ENCODE results near the gene ADCY9. TPM values are rescaled to one million over a fixed set of nuclear protein-coding genes. Genes with fewer than 3 reads are reported as not detected.
A peak's percentile ranks its signal among the peaks of the same experiment; 100 is the strongest.

The ADCY9 gene
- total RNA-seq, 1 donor from 2014 or later = 26.9 TPM

GRCh38 chr16:3980253-3981111, 135.8 kb downstream of the ADCY9 start:
- Mint-ChIP-seq H3K36me3 (ENCODE audit: unreplicated experiment) (peaks cover 18% of the 10 kb centered on the region), H3K9me3 (ENCODE audit: unreplicated experiment) (no peaks in the 10 kb centered on the region), H3K27me3 (ENCODE audit: unreplicated experiment) (no peaks in the 10 kb centered on the region), H3K4me3 (ENCODE audit: unreplicated experiment) (no peak overlapping the region), H3K27ac (ENCODE audit: unreplicated experiment) (peak overlapping the region; percentile 72), H3K4me1 (ENCODE audit: unreplicated experiment) (peaks cover 25% of the 10 kb centered on the region)
- TF ChIP-seq, protein P1, sequence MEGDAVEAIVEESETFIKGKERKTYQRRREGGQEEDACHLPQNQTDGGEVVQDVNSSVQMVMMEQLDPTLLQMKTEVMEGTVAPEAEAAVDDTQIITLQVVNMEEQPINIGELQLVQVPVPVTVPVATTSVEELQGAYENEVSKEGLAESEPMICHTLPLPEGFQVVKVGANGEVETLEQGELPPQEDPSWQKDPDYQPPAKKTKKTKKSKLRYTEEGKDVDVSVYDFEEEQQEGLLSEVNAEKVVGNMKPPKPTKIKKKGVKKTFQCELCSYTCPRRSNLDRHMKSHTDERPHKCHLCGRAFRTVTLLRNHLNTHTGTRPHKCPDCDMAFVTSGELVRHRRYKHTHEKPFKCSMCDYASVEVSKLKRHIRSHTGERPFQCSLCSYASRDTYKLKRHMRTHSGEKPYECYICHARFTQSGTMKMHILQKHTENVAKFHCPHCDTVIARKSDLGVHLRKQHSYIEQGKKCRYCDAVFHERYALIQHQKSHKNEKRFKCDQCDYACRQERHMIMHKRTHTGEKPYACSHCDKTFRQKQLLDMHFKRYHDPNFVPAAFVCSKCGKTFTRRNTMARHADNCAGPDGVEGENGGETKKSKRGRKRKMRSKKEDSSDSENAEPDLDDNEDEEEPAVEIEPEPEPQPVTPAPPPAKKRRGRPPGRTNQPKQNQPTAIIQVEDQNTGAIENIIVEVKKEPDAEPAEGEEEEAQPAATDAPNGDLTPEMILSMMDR (IDR thresholded peaks at IDR 0.05) = no peak
- no peak for DNase-seq (ENCODE audit: extremely low spot score, unreplicated experiment)

DNA sequence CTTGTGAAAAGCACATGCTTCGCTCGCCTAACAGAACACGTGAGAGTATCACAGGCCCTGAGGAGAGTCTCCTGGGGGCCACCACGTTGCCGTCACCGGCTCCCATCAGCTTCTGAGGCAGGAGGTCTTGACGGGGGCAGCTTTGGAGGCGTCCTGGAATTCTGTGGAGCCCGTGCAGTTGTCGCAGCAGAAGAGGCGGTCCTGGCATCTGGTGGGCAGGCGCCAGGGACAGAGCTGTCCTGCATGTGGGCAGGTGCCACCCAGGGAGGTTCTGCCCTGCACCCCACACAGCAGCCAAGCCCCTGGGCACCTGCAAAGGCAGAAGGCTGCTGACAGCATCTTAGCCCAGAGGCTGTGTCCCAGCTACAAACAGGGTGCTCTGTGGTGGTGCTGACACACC, 136.7 kb downstream of the ADCY9 start:
- H3K4me3 Mint-ChIP-seq (ENCODE audit: unreplicated experiment) = no peak overlapping the region
- peaks cover 25% of the 10 kb centered on the region for H3K4me1 Mint-ChIP-seq (ENCODE audit: unreplicated experiment)
- H3K27me3 Mint-ChIP-seq (ENCODE audit: unreplicated experiment) = no peaks in the 10 kb centered on the region
- no peaks in the 10 kb centered on the region for H3K9me3 Mint-ChIP-seq (ENCODE audit: unreplicated experiment)
- TF ChIP-seq, protein P1 (IDR thresholded peaks at IDR 0.05) = no peak
- H3K27ac Mint-ChIP-seq (ENCODE audit: unreplicated experiment) = no peak overlapping the region
- peaks cover 20% of the 10 kb centered on the region for H3K36me3 Mint-ChIP-seq (ENCODE audit: unreplicated experiment)
- DNase-seq (ENCODE audit: extremely low spot score, unreplicated experiment) = no peak

DNA sequence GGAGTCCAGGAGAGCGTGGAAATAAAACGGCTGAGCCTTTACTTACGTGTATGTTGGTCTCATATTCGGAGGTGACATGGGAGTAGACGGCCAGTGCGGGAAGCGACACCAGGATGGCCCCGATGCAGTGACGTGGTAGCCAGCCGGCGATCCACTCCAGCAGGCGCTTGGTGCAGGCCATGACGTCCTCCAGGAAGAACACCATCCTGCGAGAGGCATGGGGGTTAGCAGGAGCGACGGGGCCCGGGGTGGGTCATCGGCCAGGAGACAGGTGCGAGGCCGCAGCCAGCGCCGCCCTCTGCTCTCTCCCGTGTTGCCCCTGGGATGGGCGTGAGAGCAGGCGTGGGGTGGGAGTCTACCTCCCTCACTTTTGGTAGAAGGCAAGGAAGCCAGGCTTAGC, 137.2 kb downstream of the ADCY9 start:
- TF ChIP-seq, protein P1 (IDR thresholded peaks at IDR 0.05) = no peak
- no peaks in the 10 kb centered on the region for H3K27me3 Mint-ChIP-seq (ENCODE audit: unreplicated experiment)
- no peak for DNase-seq (ENCODE audit: extremely low spot score, unreplicated experiment)
- no peaks in the 10 kb centered on the region for H3K9me3 Mint-ChIP-seq (ENCODE audit: unreplicated experiment)
- peaks cover 20% of the 10 kb centered on the region for H3K36me3 Mint-ChIP-seq (ENCODE audit: unreplicated experiment)
- peaks cover 25% of the 10 kb centered on the region for H3K4me1 Mint-ChIP-seq (ENCODE audit: unreplicated experiment)
- H3K27ac Mint-ChIP-seq (ENCODE audit: unreplicated experiment) = no peak overlapping the region
- H3K4me3 Mint-ChIP-seq (ENCODE audit: unreplicated experiment) = no peak overlapping the region

GRCh38 chr16:3977376-3977775, 138.9 kb downstream of the ADCY9 start:
- Mint-ChIP-seq H3K4me1 (ENCODE audit: unreplicated experiment) (peaks cover 20% of the 10 kb centered on the region), H3K36me3 (ENCODE audit: unreplicated experiment) (peaks cover 16% of the 10 kb centered on the region), H3K27me3 (ENCODE audit: unreplicated experiment) (no peaks in the 10 kb centered on the region), H3K27ac (ENCODE audit: unreplicated experiment) (no peak overlapping the region), H3K9me3 (ENCODE audit: unreplicated experiment) (no peaks in the 10 kb centered on the region), H3K4me3 (ENCODE audit: unreplicated experiment) (no peak overlapping the region)
- no peak for DNase-seq (ENCODE audit: extremely low spot score, unreplicated experiment)
- TF ChIP-seq, protein P1 (IDR thresholded peaks at IDR 0.05) = no peak

DNA sequence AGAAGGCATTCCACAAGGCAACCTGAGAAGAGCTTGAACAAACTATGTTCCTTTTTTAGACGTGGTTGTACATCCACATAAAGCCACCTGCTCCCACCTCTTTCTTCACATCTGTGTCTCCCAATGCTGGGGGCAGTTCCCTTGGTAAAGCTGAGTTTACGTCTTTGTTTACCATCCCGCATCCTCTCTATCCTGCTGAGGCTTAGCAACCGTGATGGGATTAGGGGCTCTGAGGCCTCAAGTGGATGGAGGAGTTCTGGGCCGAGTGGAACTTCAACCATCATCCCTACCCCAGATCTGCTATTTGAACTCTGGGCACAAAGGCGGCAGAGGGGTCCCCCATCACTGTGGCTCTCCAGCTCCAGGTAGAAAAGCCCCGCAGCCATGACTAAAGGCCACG, 141.5 kb downstream of the ADCY9 start:
- H3K9me3 Mint-ChIP-seq (ENCODE audit: unreplicated experiment) = no peaks in the 10 kb centered on the region
- peaks cover 14% of the 10 kb centered on the region for H3K4me1 Mint-ChIP-seq (ENCODE audit: unreplicated experiment)
- no peak for DNase-seq (ENCODE audit: extremely low spot score, unreplicated experiment)
- no peak overlapping the region for H3K27ac Mint-ChIP-seq (ENCODE audit: unreplicated experiment)
- H3K36me3 Mint-ChIP-seq (ENCODE audit: unreplicated experiment) = peaks cover 14% of the 10 kb centered on the region
- H3K27me3 Mint-ChIP-seq (ENCODE audit: unreplicated experiment) = no peaks in the 10 kb centered on the region
- TF ChIP-seq, protein P1 (IDR thresholded peaks at IDR 0.05) = no peak
- no peak overlapping the region for H3K4me3 Mint-ChIP-seq (ENCODE audit: unreplicated experiment)
